Brain pericyte (primary cell): ENCODE results near the gene TTC28.

Experiments
- DNase-seq: peaks from one replicate; pipeline ENCODE4 v3.0.0-alpha.2; 2012; ENCODE audit warnings: low read depth, low spot score

The TTC28 gene

GRCh38 chr22:28442264-28442710 is 237.4 kb downstream of the TTC28 start:
- no peak for DNase-seq

- DNase-seq: no peak
Measured at GRCh38 chr22:28441720-28442263, 237.8 kb downstream of the TTC28 start.

GRCh38 chr22:28440592-28441390 is 238.8 kb downstream of the TTC28 start:
- no peak for DNase-seq

- DNase-seq: no peak
Measured at GRCh38 chr22:28438183-28438768, 241.4 kb downstream of the TTC28 start.

- DNase-seq: no peak
Measured at GRCh38 chr22:28435982-28436381, 243.7 kb downstream of the TTC28 start.

- DNase-seq: no peak
Measured at GRCh38 chr22:28435140-28435768, 244.4 kb downstream of the TTC28 start.

- no peak for DNase-seq
Measured at GRCh38 chr22:28430466-28431025, 249.1 kb downstream of the TTC28 start.

GRCh38 chr22:28429711-28430110 is 249.9 kb downstream of the TTC28 start:
- no peak for DNase-seq

- no peak for DNase-seq
Measured at GRCh38 chr22:28428271-28428670, 251.4 kb downstream of the TTC28 start.

- DNase-seq: no peak
Measured at GRCh38 chr22:28426346-28427132, 253.1 kb downstream of the TTC28 start.

GRCh38 chr22:28425211-28425610 is 254.4 kb downstream of the TTC28 start:
- DNase-seq: no peak

GRCh38 chr22:28424427-28425080 is 255.1 kb downstream of the TTC28 start:
- DNase-seq: no peak

GRCh38 chr22:28419919-28420318 is 259.7 kb downstream of the TTC28 start:
- no peak for DNase-seq

- DNase-seq: no peak
Measured at GRCh38 chr22:28418008-28418407, 261.6 kb downstream of the TTC28 start.

- no peak for DNase-seq
Measured at GRCh38 chr22:28417431-28417830, 262.2 kb downstream of the TTC28 start.

GRCh38 chr22:28414913-28415312 is 264.7 kb downstream of the TTC28 start:
- DNase-seq: no peak

GRCh38 chr22:28413612-28414399 is 265.8 kb downstream of the TTC28 start:
- DNase-seq: no peak

GRCh38 chr22:28412109-28412508 is 267.5 kb downstream of the TTC28 start:
- DNase-seq: no peak

- no peak for DNase-seq
Measured at GRCh38 chr22:28411125-28411524, 268.5 kb downstream of the TTC28 start.
